Right ventricle myocardium superior (tissue), 1 donor: Measurements from ENCODE around the gene PROM1. TPM values are rescaled to one million over a fixed set of nuclear protein-coding genes. Genes with fewer than 3 reads are reported as not detected.

ENCODE experiments used
- ATAC-seq: fragments of 200-7000 bp; cut with Tn5 transposase; one replicate; pipeline ENCODE4 v1.9.1; 2020; ENCODE audit warnings: mild to moderate bottlenecking; ENCODE audit not compliant: poor library complexity
- DNase-seq: peaks from one replicate; pipeline ENCODE4 v3.0.0-alpha.2; 2020
- intact Hi-C: fragments of 100-400 bp; cut with DNase I; formaldehyde crosslinking; loops from one replicate; pipeline ENCODE4 v1.11.2; 2022
- total RNA-seq: library from RNA; stranded (reverse); fragmentation: NEBNext Ultra II Directional; extraction: Animal tissue kit (Norgen Biotek cat#: 25700); gene quantifications from one replicate; pipeline ENCODE4 v1.2.1, GENCODE V29; 2021
- donor health status: DM: no; HTN: yes; CAD: no; lungs with severe emphysema.

Gene PROM1
- total RNA-seq, 1 donor from 2014 or later, result 2.1 TPM

GRCh38 chr4:16075975-16076757 is 7.7 kb downstream of the PROM1 start:
- DNase-seq (no peak), ATAC-seq (no peak)
- intact Hi-C loops, result no loop called here

GRCh38 chr4:16075061-16075460 is 8.8 kb downstream of the PROM1 start:
- intact Hi-C loops, result no loop called here
- no peak for DNase-seq

GRCh38 chr4:16072168-16072567 is 11.7 kb downstream of the PROM1 start:
- intact Hi-C loops, result no loop called here
- no peak for DNase-seq
- no peak for ATAC-seq

More at GRCh38 chr4:16075061-16075460, 8.8 kb downstream of the PROM1 start:
- no peak for ATAC-seq

GRCh38 chr4:16070203-16070602 is 13.6 kb downstream of the PROM1 start:
- no peak for ATAC-seq
- DNase-seq, result no peak
- intact Hi-C loops, result no loop called here

DNA sequence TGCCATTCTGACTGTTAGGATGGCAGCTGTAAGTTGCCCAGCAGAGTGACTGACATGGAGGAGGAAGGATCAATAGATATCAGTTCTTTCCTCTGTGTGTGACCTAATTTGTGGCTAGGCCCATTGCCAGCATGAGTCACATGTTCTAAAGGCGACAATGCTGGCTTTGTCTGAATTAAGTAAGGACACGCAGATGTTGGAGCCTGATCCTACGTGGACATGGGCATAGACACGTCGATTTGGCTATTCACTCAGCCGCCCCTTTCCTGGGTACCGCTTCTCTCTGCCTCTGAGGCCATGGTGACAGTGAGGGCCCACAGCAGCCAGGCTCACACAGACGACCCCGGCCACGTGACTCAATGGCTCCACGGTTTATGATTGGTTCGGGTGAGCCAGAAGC is 16.3 kb downstream of the PROM1 start:
- DNase-seq (no peak), ATAC-seq (no peak)
- intact Hi-C loops, result no loop called here

GRCh38 chr4:16066586-16067128 is 17.2 kb downstream of the PROM1 start:
- ATAC-seq, result no peak
- intact Hi-C loops, result no loop called here

DNA sequence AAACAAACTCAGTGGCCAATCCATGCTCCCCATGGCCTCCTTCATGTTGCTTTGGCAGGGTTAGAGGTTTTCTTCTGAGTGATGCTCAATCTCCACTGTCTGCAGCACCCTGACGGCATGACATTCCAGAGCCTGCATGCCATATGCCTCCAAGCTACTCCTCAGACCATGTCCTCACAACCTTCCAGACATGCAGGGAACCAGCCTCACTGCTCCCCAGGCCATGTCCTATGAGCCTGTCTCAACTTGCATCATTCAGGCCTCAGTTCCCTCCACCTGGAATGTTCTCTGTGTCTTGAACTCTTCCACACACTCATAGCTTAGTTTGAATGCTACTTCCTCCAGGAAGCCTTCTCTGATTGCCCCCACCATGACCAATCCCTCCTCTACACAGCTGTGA is 18.8 kb downstream of the PROM1 start:
- DNase-seq (no peak), ATAC-seq (no peak)
- intact Hi-C loops, result no loop called here

More at GRCh38 chr4:16066586-16067128, 17.2 kb downstream of the PROM1 start:
- DNase-seq, result no peak

DNA sequence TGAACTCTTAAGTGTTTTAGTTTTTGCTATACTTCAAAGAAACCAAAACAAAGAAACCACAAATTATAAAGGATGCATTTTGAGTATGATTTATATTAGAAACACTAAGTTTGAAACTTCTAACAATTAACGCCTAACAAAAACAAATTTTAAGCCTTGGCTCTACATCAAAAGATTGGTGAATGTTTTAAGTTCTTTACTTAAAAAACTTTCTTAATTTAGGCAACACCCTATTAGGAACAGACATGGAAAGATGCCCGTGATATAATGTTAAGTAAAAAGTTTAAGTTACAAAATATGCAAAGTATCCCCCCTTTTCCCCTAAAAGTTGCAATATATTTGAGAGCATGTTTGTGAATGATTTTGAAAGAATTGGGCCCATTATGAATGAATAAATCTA is 21.2 kb downstream of the PROM1 start:
- intact Hi-C loops, result no loop called here
- ATAC-seq (no peak), DNase-seq (no peak)

DNA sequence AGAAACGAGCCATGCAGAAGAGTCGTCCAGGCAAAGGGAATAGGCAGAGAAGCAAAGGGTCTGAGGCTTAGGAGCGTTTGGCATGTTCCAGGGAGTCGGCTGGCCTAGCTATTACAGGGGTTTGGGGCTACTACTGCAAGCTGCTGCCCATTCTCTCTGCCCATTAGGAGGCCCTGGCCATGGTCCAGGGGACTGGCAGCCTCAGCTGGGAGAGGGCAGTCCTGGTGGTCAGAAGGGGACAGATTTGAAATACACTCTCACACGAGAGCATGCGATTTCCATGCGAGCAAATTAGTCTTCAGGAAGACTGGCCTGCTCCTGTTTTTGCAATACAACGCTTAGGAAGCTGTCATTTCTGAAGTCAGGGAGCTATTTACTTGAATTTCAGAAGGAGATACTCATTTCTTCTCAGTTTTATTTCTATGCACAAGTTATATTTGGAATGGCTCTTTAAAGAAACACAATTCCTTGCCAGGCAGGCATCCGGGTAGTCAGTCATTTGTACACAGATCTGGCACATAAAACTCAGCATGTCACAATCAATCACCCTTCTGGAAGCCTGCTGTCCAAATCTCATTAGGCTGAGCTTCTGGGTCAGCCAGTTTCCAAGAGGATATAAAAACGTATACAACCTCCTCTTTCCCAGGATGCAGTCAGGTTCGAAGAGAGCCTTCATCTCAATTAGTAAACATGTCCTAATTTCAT is 27.0 kb downstream of the PROM1 start:
- intact Hi-C loops, result no loop called here
- no peak for DNase-seq
- ATAC-seq, result peak; percentile 79

DNA sequence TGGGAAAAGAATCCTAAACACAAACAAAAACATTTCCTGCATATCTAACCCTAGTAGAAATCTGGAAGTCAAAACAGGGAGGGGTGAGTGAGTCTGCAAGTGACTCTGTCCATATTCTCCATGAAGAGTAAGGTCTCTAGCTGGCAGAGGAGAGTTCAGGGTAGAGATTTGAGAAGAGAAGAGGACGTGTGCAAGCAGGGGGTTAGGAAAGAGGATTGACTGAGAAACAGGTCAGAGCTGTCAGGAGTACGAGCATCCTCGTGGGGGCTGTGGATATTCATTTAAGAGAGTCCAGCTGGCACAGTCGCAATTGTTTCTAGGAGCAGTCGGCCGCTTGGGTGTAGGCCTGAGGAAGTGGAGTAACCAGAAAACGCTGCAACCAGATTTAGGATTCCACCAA is 27.9 kb downstream of the PROM1 start:
- no peak for DNase-seq
- ATAC-seq, result no peak
- intact Hi-C loops, result no loop called here

GRCh38 chr4:16055471-16055870 is 28.4 kb downstream of the PROM1 start:
- DNase-seq (no peak), ATAC-seq (no peak)
- intact Hi-C loops, result no loop called here

DNA sequence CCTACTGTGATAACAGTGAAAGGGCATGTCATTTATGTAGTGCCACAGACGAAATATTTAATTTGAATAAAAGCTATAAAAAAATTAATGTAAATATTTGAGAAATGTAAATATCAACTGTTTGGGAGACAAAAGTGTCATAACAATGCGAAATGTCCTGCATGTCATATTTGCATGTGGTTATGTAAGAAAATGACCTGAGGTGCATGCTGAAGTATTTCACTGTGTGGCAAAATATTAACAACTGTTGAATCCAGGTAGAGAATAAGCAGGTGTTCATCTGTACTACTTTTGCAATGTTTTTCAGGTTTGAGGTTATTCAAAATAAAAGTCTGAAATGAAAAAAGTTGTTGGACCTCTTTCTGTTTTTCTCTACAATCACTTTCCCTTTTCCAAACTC is 30.9 kb downstream of the PROM1 start:
- intact Hi-C loops, result no loop called here
- ATAC-seq (no peak), DNase-seq (no peak)

GRCh38 chr4:16051980-16052379 is 31.8 kb downstream of the PROM1 start:
- DNase-seq (no peak), ATAC-seq (no peak)
- intact Hi-C loops, result no loop called here

DNA sequence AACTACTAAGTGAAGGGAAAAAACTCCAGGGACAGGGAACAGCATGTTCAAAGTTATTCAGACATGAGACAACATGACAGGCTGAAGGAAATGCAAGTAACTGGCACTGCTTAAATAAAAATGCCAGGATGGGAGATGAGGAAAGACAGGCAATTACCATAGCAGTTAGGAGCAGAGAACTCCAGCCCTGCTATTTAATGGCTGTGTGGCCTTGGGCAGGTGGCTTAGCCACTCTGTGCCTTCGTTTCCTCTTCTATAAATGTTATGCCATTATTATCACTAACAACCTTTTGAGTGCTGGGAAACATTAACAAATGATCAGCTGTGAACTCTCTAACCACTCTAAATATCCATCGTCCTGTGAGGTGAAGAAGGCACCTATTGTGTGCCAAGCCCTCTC is 32.7 kb downstream of the PROM1 start:
- intact Hi-C loops, result no loop called here
- no peak for ATAC-seq
- no peak for DNase-seq

GRCh38 chr4:16050669-16051068 is 33.2 kb downstream of the PROM1 start:
- intact Hi-C loops, result no loop called here
- no peak for DNase-seq
- no peak for ATAC-seq

- DNase-seq (no peak), ATAC-seq (no peak)
- intact Hi-C loops, result no loop called here
Observed at GRCh38 chr4:16048619-16049419, 35.0 kb downstream of the PROM1 start.

- DNase-seq, result no peak
- no peak for ATAC-seq
- intact Hi-C loops, result no loop called here
Observed at GRCh38 chr4:16045687-16046086, 38.1 kb downstream of the PROM1 start.

- no peak for ATAC-seq
- no peak for DNase-seq
- intact Hi-C loops, result no loop called here
Observed at GRCh38 chr4:16043642-16044498, 40.0 kb downstream of the PROM1 start.
